ENCODE data around the gene USH2A. TPM values are rescaled to one million over a fixed set of nuclear protein-coding genes. Genes with fewer than 3 reads are reported as not detected.

USH2A gene
- total RNA-seq, 1 donor from 2014 or later, result not detected

GRCh38 chr1:215661033-215661432 lies 762.2 kb downstream of the USH2A start:
- H3K4me1 Mint-ChIP-seq (ENCODE audit: unreplicated experiment), result no peaks in the 10 kb centered on the region
- H3K36me3 Mint-ChIP-seq (ENCODE audit: unreplicated experiment), result no peaks in the 10 kb centered on the region
- TF ChIP-seq, protein P1, sequence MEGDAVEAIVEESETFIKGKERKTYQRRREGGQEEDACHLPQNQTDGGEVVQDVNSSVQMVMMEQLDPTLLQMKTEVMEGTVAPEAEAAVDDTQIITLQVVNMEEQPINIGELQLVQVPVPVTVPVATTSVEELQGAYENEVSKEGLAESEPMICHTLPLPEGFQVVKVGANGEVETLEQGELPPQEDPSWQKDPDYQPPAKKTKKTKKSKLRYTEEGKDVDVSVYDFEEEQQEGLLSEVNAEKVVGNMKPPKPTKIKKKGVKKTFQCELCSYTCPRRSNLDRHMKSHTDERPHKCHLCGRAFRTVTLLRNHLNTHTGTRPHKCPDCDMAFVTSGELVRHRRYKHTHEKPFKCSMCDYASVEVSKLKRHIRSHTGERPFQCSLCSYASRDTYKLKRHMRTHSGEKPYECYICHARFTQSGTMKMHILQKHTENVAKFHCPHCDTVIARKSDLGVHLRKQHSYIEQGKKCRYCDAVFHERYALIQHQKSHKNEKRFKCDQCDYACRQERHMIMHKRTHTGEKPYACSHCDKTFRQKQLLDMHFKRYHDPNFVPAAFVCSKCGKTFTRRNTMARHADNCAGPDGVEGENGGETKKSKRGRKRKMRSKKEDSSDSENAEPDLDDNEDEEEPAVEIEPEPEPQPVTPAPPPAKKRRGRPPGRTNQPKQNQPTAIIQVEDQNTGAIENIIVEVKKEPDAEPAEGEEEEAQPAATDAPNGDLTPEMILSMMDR (IDR thresholded peaks at IDR 0.05), result no peak
- H3K27ac Mint-ChIP-seq (ENCODE audit: unreplicated experiment), result no peak overlapping the region
- H3K9me3 Mint-ChIP-seq (ENCODE audit: unreplicated experiment), result no peaks in the 10 kb centered on the region
- H3K4me3 Mint-ChIP-seq (ENCODE audit: unreplicated experiment), result no peak overlapping the region
- peaks cover 19% of the 10 kb centered on the region for H3K27me3 Mint-ChIP-seq (ENCODE audit: unreplicated experiment)
- no peak for DNase-seq (ENCODE audit: extremely low spot score, unreplicated experiment)

DNA sequence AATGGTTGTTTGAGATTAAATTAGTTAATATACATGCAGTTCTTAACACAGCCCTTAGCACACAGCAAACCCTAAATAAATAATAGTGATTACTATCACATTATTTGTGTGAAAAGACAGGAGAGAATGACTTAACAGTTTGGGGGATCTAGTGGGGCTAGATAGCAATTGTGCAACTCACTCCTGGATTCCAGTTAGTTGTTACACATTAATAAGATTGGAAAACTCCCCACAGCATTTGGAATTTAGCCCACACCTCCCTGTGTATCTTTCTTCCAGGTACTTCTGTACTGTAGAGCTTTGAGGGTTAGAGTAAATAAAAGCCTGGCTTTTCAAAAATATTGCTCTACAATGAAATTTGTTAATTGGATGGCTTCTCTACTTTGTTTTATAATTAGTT lies 763.0 kb downstream of the USH2A start:
- Mint-ChIP-seq H3K9me3 (ENCODE audit: unreplicated experiment) (no peaks in the 10 kb centered on the region), H3K27me3 (ENCODE audit: unreplicated experiment) (peaks cover 19% of the 10 kb centered on the region), H3K4me1 (ENCODE audit: unreplicated experiment) (no peaks in the 10 kb centered on the region), H3K4me3 (ENCODE audit: unreplicated experiment) (no peak overlapping the region), H3K27ac (ENCODE audit: unreplicated experiment) (no peak overlapping the region), H3K36me3 (ENCODE audit: unreplicated experiment) (no peaks in the 10 kb centered on the region)
- TF ChIP-seq, protein P1 (IDR thresholded peaks at IDR 0.05), result no peak
- no peak for DNase-seq (ENCODE audit: extremely low spot score, unreplicated experiment)

DNA sequence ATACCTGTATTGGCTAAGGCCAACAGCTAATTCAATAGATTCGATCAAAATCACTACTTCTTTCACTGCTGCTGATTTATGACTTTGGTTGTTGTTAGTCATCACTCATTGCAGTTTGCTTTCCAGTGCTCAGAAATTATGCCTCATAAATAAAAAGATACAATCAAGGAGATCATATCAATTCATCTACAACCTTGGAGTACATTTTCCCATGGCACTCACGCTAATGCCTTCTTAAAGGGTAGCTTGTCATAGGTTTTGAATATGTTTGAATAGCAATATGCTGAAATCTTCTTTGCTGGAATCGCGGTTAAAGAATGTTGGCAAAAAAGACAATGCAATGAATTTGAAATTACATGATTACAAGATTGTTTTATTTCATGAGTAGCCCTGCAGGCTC lies 766.2 kb downstream of the USH2A start:
- Mint-ChIP-seq H3K27ac (ENCODE audit: unreplicated experiment) (no peak overlapping the region), H3K4me1 (ENCODE audit: unreplicated experiment) (no peaks in the 10 kb centered on the region), H3K9me3 (ENCODE audit: unreplicated experiment) (no peaks in the 10 kb centered on the region), H3K27me3 (ENCODE audit: unreplicated experiment) (peaks cover 31% of the 10 kb centered on the region), H3K36me3 (ENCODE audit: unreplicated experiment) (no peaks in the 10 kb centered on the region), H3K4me3 (ENCODE audit: unreplicated experiment) (no peak overlapping the region)
- no peak for DNase-seq (ENCODE audit: extremely low spot score, unreplicated experiment)
- TF ChIP-seq, protein P1 (IDR thresholded peaks at IDR 0.05), result no peak

- Mint-ChIP-seq H3K9me3 (ENCODE audit: unreplicated experiment) (no peaks in the 10 kb centered on the region), H3K27ac (ENCODE audit: unreplicated experiment) (no peak overlapping the region), H3K27me3 (ENCODE audit: unreplicated experiment) (peaks cover 39% of the 10 kb centered on the region), H3K4me1 (ENCODE audit: unreplicated experiment) (no peaks in the 10 kb centered on the region), H3K4me3 (ENCODE audit: unreplicated experiment) (no peak overlapping the region), H3K36me3 (ENCODE audit: unreplicated experiment) (no peaks in the 10 kb centered on the region)
- no peak for DNase-seq (ENCODE audit: extremely low spot score, unreplicated experiment)
- TF ChIP-seq, protein P1 (IDR thresholded peaks at IDR 0.05), result no peak
Observed at GRCh38 chr1:215652371-215652770, 770.9 kb downstream of the USH2A start.

DNA sequence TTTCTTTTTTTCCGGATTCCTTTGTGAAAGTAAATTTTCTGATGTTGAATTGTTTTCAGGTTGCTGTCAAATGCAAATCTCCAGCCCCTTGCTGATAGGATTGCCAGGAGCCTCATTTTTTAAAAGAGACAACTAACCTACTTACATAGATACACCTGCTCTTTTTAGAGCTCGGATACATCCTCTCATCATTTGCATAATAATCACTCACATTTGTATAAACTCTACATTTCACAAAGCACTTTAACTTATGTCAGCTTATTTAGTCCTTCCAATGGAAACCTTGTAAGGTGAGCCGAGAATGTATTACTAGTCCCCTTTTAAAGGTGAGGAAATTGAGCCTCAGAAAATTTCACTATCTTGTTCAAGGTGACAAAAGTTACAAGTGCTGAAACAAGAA lies 771.4 kb downstream of the USH2A start:
- Mint-ChIP-seq H3K36me3 (ENCODE audit: unreplicated experiment) (no peaks in the 10 kb centered on the region), H3K27me3 (ENCODE audit: unreplicated experiment) (peaks cover 36% of the 10 kb centered on the region), H3K4me1 (ENCODE audit: unreplicated experiment) (no peaks in the 10 kb centered on the region), H3K4me3 (ENCODE audit: unreplicated experiment) (no peak overlapping the region), H3K9me3 (ENCODE audit: unreplicated experiment) (no peaks in the 10 kb centered on the region), H3K27ac (ENCODE audit: unreplicated experiment) (no peak overlapping the region)
- no peak for DNase-seq (ENCODE audit: extremely low spot score, unreplicated experiment)
- TF ChIP-seq, protein P1 (IDR thresholded peaks at IDR 0.05), result no peak
